Astrocyte (in vitro differentiated cells and primary cell): ENCODE results near the gene HTR4. TPM values are rescaled to one million over a fixed set of nuclear protein-coding genes. Genes with fewer than 3 reads are reported as not detected.
A peak's percentile ranks its signal among the peaks of the same experiment; 100 is the strongest.

Source experiments
- DNase-seq: peaks from one replicate; pipeline ENCODE4 v3.0.0-alpha.2; 2010; ENCODE audit warnings: low read depth
- FAIRE-seq: peaks from 2 replicates; lab custom pipeline; 2011; peaks lifted over from hg19 to GRCh38; lab: Jason Lieb, UNC
- H2AFZ ChIP-seq: 2 replicates; pipeline ENCODE4 v1.6.0; 2012; ENCODE audit warnings: low read depth, low read length, inconsistent platforms
- H3K27ac ChIP-seq: 2 replicates; pipeline ENCODE4 v1.5.1; 2011; ENCODE audit warnings: low read depth, low read length, inconsistent platforms
- H3K27me3 ChIP-seq: 2 replicates; pipeline ENCODE4 v1.6.0; 2011; ENCODE audit warnings: low read length, inconsistent platforms; ENCODE audit not compliant: insufficient read depth
- H3K36me3 ChIP-seq: 2 replicates; pipeline ENCODE4 v1.5.1; 2011; ENCODE audit warnings: low read length, inconsistent platforms; ENCODE audit not compliant: insufficient read depth
- H3K4me1 ChIP-seq: 2 replicates; pipeline ENCODE4 v1.5.1; 2011; ENCODE audit warnings: low read length, inconsistent platforms; ENCODE audit not compliant: insufficient read depth
- H3K4me2 ChIP-seq: 2 replicates; pipeline ENCODE4 v1.6.0; 2012; ENCODE audit warnings: low read length, inconsistent platforms
- H3K4me3 ChIP-seq: 2 replicates; pipeline ENCODE4 v1.5.1; 2011; ENCODE audit warnings: low read depth, mild to moderate bottlenecking, low read length, inconsistent platforms; ENCODE audit not compliant: insufficient read depth
- H3K79me2 ChIP-seq: 2 replicates; pipeline ENCODE4 v1.6.0; 2012; ENCODE audit warnings: mild to moderate bottlenecking, low read length, inconsistent platforms; ENCODE audit not compliant: insufficient read depth
- H3K9ac ChIP-seq: 2 replicates; pipeline ENCODE4 v1.6.0; 2012; ENCODE audit warnings: mild to moderate bottlenecking, low read length, inconsistent platforms
- H3K9me3 ChIP-seq: 2 replicates; pipeline ENCODE4 v1.5.1; 2012; ENCODE audit warnings: low read depth, mild to moderate bottlenecking, low read length, inconsistent platforms; ENCODE audit not compliant: insufficient read depth
- H4K20me1 ChIP-seq: 2 replicates; pipeline ENCODE4 v1.6.0; 2012; ENCODE audit warnings: low read length, inconsistent platforms; ENCODE audit not compliant: insufficient read depth
- H3K27ac Mint-ChIP-seq: one replicate; pipeline ENCODE4 v1.8.0; 2021; ENCODE audit warnings: mild to moderate bottlenecking, mixed read lengths; ENCODE audit not compliant: unreplicated experiment
- H3K27me3 Mint-ChIP-seq: one replicate; pipeline ENCODE4 v1.8.0; 2021; ENCODE audit warnings: low read depth, mixed read lengths; ENCODE audit not compliant: unreplicated experiment
- H3K36me3 Mint-ChIP-seq: one replicate; pipeline ENCODE4 v1.8.0; 2021; ENCODE audit warnings: low read depth, mixed read lengths; ENCODE audit not compliant: unreplicated experiment
- H3K4me1 Mint-ChIP-seq: one replicate; pipeline ENCODE4 v1.8.0; 2021; ENCODE audit warnings: low read depth, mixed read lengths; ENCODE audit not compliant: unreplicated experiment
- H3K4me3 Mint-ChIP-seq: one replicate; pipeline ENCODE4 v1.8.0; 2021; ENCODE audit warnings: mild to moderate bottlenecking, moderate library complexity, mixed read lengths; ENCODE audit not compliant: unreplicated experiment
- H3K9me3 Mint-ChIP-seq: one replicate; pipeline ENCODE4 v1.8.0; 2021; ENCODE audit warnings: mild to moderate bottlenecking, mixed read lengths; ENCODE audit not compliant: unreplicated experiment
- CTCF ChIP-seq: IDR thresholded peaks from 2 replicates; pipeline ENCODE4 v1.5.1; 2011; ENCODE audit warnings: low read depth, mild to moderate bottlenecking, inconsistent platforms, low read length, moderate library complexity; ENCODE audit not compliant: insufficient read depth
- EZH2 ChIP-seq: IDR thresholded peaks from 2 replicates; pipeline ENCODE4 v1.6.1; 2012; ENCODE audit warnings: mild to moderate bottlenecking, low read length, inconsistent platforms; ENCODE audit not compliant: insufficient read depth
- total RNA-seq: library from RNA; stranded (reverse); gene quantifications from 2 replicates; pipeline ENCODE4 v1.2.1, GENCODE V29; 2021

Gene HTR4
- total RNA-seq, 1 donor from 2014 or later: not detected

DNA sequence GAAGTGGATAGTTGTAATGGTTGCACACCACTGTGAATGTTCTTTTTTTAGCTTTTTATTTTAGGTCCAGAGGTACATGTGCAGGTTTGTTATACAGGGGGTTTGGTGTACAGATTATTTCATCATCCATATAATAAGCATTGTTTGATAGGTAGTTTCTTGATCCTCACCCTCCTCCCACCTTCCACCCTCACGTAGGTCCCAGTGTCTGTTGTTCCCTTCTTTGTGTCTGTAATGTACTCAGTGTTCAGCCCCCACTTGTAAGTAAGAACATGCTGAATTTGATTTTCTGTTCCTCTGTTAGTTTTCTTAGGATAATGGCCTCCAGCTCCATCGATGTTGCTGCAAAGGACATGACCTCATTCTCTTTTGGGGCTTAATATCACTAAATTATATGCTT is 99.7 kb downstream of the HTR4 start:
- DNase-seq: no peak
- no peaks in the 10 kb centered on the region for H3K36me3 Mint-ChIP-seq
- Histone ChIP-seq H3K27me3 (no peaks in the 10 kb centered on the region), H3K4me2 (no peak overlapping the region), H3K9ac (no peak overlapping the region), H3K27ac (no peak overlapping the region), H3K36me3 (no peaks in the 10 kb centered on the region), H2AFZ (no peak overlapping the region), H3K79me2 (no peaks in the 10 kb centered on the region), H3K9me3 (no peaks in the 10 kb centered on the region), H3K4me1 (no peaks in the 10 kb centered on the region), H4K20me1 (no peaks in the 10 kb centered on the region), H3K4me3 (no peak overlapping the region)
- H3K27me3 Mint-ChIP-seq: peaks cover 5% of the 10 kb centered on the region
- peaks cover 1% of the 10 kb centered on the region for H3K4me1 Mint-ChIP-seq
- no peak for FAIRE-seq
- no peaks in the 10 kb centered on the region for H3K9me3 Mint-ChIP-seq
- no peak overlapping the region for H3K27ac Mint-ChIP-seq
- H3K4me3 Mint-ChIP-seq: no peak overlapping the region
- TF ChIP-seq EZH2: no peak
- no peak for TF ChIP-seq CTCF

GRCh38 chr5:148543727-148544126 is 110.6 kb downstream of the HTR4 start:
- Histone ChIP-seq H3K36me3 (no peaks in the 10 kb centered on the region), H3K4me1 (no peaks in the 10 kb centered on the region), H3K27ac (no peak overlapping the region), H4K20me1 (no peaks in the 10 kb centered on the region), H3K27me3 (no peaks in the 10 kb centered on the region), H3K9me3 (peaks cover 2% of the 10 kb centered on the region), H3K79me2 (no peaks in the 10 kb centered on the region), H3K9ac (no peak overlapping the region), H3K4me3 (no peak overlapping the region), H3K4me2 (no peak overlapping the region), H2AFZ (no peak overlapping the region)
- FAIRE-seq (no peak), DNase-seq (no peak)
- Mint-ChIP-seq H3K9me3 (no peaks in the 10 kb centered on the region), H3K36me3 (peaks cover 1% of the 10 kb centered on the region), H3K4me3 (no peak overlapping the region), H3K27me3 (no peaks in the 10 kb centered on the region), H3K27ac (peak overlapping the region; percentile 68), H3K4me1 (peaks cover 28% of the 10 kb centered on the region)
- TF ChIP-seq CTCF: no peak

DNA sequence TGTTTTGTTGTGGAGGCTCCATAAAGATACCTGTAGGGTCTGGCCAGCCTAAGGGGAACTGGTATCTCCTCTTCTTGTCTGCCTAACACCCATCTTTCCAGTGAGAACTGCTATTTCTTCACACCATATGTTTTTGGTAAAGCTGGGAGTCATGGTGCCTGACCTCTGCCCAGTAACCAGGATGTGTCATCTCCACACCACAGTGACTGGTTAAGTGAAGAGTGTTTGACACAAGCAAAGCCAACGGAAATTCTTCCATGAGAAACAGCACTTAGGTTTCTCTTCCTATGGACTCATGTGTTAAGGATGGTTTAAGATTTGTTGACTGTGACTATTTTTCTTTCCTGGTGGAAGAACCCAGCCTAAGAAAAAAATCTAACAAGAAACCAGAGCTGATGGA is 111.5 kb downstream of the HTR4 start:
- peak overlapping the region; percentile 10 for H3K27ac Mint-ChIP-seq
- FAIRE-seq: no peak
- peaks cover 2% of the 10 kb centered on the region for H3K9me3 ChIP-seq
- H3K36me3 ChIP-seq: no peaks in the 10 kb centered on the region
- no peak overlapping the region for H3K4me3 ChIP-seq
- TF ChIP-seq CTCF (no peak), EZH2 (no peak)
- H3K27me3 Mint-ChIP-seq: no peaks in the 10 kb centered on the region
- no peaks in the 10 kb centered on the region for H3K79me2 ChIP-seq
- peak; percentile 12 for DNase-seq
- no peaks in the 10 kb centered on the region for H3K9me3 Mint-ChIP-seq
- H3K27ac ChIP-seq: no peak overlapping the region
- peaks cover 28% of the 10 kb centered on the region for H3K4me1 Mint-ChIP-seq
- no peak overlapping the region for H2AFZ ChIP-seq
- H3K27me3 ChIP-seq: peaks cover 2% of the 10 kb centered on the region
- peaks cover 1% of the 10 kb centered on the region for H3K36me3 Mint-ChIP-seq
- no peak overlapping the region for H3K4me2 ChIP-seq
- H4K20me1 ChIP-seq: no peaks in the 10 kb centered on the region
- H3K9ac ChIP-seq: no peak overlapping the region
- H3K4me3 Mint-ChIP-seq: no peak overlapping the region
- no peaks in the 10 kb centered on the region for H3K4me1 ChIP-seq
